ENCODE results near the gene TRMT61A. TPM values are rescaled to one million over a fixed set of nuclear protein-coding genes. Genes with fewer than 3 reads are reported as not detected.

The TRMT61A gene
- total and polyA plus RNA-seq, 2 donors (not counting 3 experiments of a cell fraction or from before 2014, with no cell fraction given), result 6.8 to 10.6 TPM

GRCh38 chr14:103485504-103485903 is 43.5 kb upstream of the TRMT61A start:
- Histone ChIP-seq H3K36me3 (ENCODE audit: control insufficient read depth in 2 of 2, extremely low read depth in 1 of 2, insufficient read depth in 2 of 2, low read length in 2 of 2) (peaks cover 9 to 10% of the 10 kb centered on the region in 2 experiments), H3K27ac (ENCODE audit: insufficient read depth, low read depth, low read length) (no peak overlapping the region), H3K27me3 (ENCODE audit: control insufficient read depth in 2 of 2, insufficient read depth in 2 of 2, low read length in 2 of 2) (no peaks in the 10 kb centered on the region), H3K9ac (replicated peaks; ENCODE audit: extremely low read depth, insufficient read depth, low read length) (no peak overlapping the region), H3K9me1 (replicated peaks; ENCODE audit: control insufficient read depth, extremely low read depth, insufficient read depth, low read length) (no peaks in the 10 kb centered on the region), H3K4me2 (ENCODE audit: insufficient read depth, low read length) (no peak overlapping the region), H3K4me3 (replicated peaks in 1 of 3; ENCODE audit: insufficient read depth in 1 of 3, low read depth in 1 of 3, low read length in 3 of 3) (no peak overlapping the region), H3K4me1 (ENCODE audit: control insufficient read depth, extremely low read depth, insufficient read depth, low read length) (peaks cover 8% of the 10 kb centered on the region), H3K79me2 (ENCODE audit: control insufficient read depth, insufficient read depth, low read length) (no peaks in the 10 kb centered on the region), H3K9me3 (replicated peaks; ENCODE audit: control insufficient read depth, insufficient read depth, low read length) (no peaks in the 10 kb centered on the region), H2AFZ (ENCODE audit: low read depth, low read length) (no peak overlapping the region), H4K20me1 (replicated peaks; ENCODE audit: control insufficient read depth, extremely low read depth, insufficient read depth, low read length) (peaks cover 3% of the 10 kb centered on the region)
- no TSS peak for BruUV-seq (replicated peaks)
- dilution Hi-C loops (cut with MboI; ENCODE audit: extremely low pct_ligation_motif_present, low sequenced_read_pairs), result no loop called here
- ChIA-PET CTCF (interaction anchor here (1.7 to 2.6 kb wide), 2 partner anchors 14 to 95 kb away, joined by 4 to 16 read pairs; no protein-coding TSS in a partner anchor), POLR2A (no interaction called here)
- DNase-seq (ENCODE audit: low read depth, low spot score) (no peak), FAIRE-seq (no peak)
- intact Hi-C loops (cut with micrococcal nuclease), result no loop called here
- TF ChIP-seq MYC (IDR thresholded peaks at IDR 0.05; ENCODE audit: low read depth, low read length) (no peak), GATA2 (IDR thresholded peaks at IDR 0.05; ENCODE audit: insufficient read depth, insufficient read length, low read depth, low read length) (no peak), FOS (IDR thresholded peaks at IDR 0.05; ENCODE audit: borderline replicate concordance, insufficient read depth, low read length) (no peak), EZH2 (IDR thresholded peaks at IDR 0.05; ENCODE audit: borderline replicate concordance, low read depth, low read length, severe bottlenecking) (no peak), POLR2A (IDR thresholded peaks at IDR 0.05; ENCODE audit: low read depth, low read length) (no peak)
- TF ChIP-seq, protein P1, sequence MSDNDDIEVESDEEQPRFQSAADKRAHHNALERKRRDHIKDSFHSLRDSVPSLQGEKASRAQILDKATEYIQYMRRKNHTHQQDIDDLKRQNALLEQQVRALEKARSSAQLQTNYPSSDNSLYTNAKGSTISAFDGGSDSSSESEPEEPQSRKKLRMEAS (IDR thresholded peaks at IDR 0.05; ENCODE audit: insufficient read depth, insufficient read length), result no peak
- TF ChIP-seq, protein P2, sequence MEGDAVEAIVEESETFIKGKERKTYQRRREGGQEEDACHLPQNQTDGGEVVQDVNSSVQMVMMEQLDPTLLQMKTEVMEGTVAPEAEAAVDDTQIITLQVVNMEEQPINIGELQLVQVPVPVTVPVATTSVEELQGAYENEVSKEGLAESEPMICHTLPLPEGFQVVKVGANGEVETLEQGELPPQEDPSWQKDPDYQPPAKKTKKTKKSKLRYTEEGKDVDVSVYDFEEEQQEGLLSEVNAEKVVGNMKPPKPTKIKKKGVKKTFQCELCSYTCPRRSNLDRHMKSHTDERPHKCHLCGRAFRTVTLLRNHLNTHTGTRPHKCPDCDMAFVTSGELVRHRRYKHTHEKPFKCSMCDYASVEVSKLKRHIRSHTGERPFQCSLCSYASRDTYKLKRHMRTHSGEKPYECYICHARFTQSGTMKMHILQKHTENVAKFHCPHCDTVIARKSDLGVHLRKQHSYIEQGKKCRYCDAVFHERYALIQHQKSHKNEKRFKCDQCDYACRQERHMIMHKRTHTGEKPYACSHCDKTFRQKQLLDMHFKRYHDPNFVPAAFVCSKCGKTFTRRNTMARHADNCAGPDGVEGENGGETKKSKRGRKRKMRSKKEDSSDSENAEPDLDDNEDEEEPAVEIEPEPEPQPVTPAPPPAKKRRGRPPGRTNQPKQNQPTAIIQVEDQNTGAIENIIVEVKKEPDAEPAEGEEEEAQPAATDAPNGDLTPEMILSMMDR (IDR thresholded peaks at IDR 0.05; ENCODE audit: extremely low read depth in 1 of 2, insufficient read depth in 1 of 2, low read depth in 1 of 2, low read length in 2 of 2), result no peak
